A549 (cell line): ENCODE measurements around the gene SH3BP5. TPM values are rescaled to one million over a fixed set of nuclear protein-coding genes. Genes with fewer than 3 reads are reported as not detected.

Source experiments
- ATAC-seq, 2 experiments: fragments of 200-7000 bp in 1 of 2; fragments of >200 bp in 1 of 2; cut with Nextera tagmentation in 1 of 2; cut with Tn5 transposase in 1 of 2; 3 replicates each; pipeline versions ENCODE4 v1.8.0 to v1.9.1; 2018 to 2020; ENCODE audit warnings: mild to moderate bottlenecking in 1 of 2, moderate library complexity in 1 of 2
- CTCF ChIA-PET: fragments of 300-600 bp; sonication (Branson Sonifier 250); formaldehyde crosslinking; extraction: SDS; loops from one replicate; lab custom pipeline; 2021; ENCODE audit warnings: antibody characterized with exemption, inconsistent platforms; lab: Yijun Ruan, JAX
- POLR2A ChIA-PET: fragments of 350-600 bp; formaldehyde crosslinking; extraction: SDS; loops from one replicate; lab custom pipeline; 2021; ENCODE audit warnings: antibody characterized with exemption, inconsistent platforms; lab: Yijun Ruan, JAX
- DNase-seq, 2 experiments: peaks; one replicate each; pipeline versions ENCODE4 v3.0.0 to v3.0.0-alpha.2; 2011 to 2016; ENCODE audit warnings: low read depth in 1 of 2, low spot score in 1 of 2
- FAIRE-seq: peaks from 2 replicates; lab custom pipeline; 2011; peaks lifted over from hg19 to GRCh38; lab: Jason Lieb, UNC
- H3K27ac ChIP-seq, 2 experiments: fragments of >200 bp; sonication (Bioruptor Twin); formaldehyde crosslinking; 3 replicates each; pipeline ENCODE4 v1.5.1; 2016 to 2017
- H3K4me1 ChIP-seq: fragments of >200 bp; sonication (Bioruptor Twin); formaldehyde crosslinking; 3 replicates; pipeline ENCODE4 v1.6.1; 2016
- H3K4me2 ChIP-seq: fragments of >200 bp; sonication (Bioruptor Twin); formaldehyde crosslinking; 3 replicates; pipeline ENCODE4 v1.6.1; 2016
- H3K4me3 ChIP-seq: fragments of >200 bp; sonication (Bioruptor Twin); formaldehyde crosslinking; 3 replicates; pipeline ENCODE4 v1.5.1; 2016
- H3K9me3 ChIP-seq: fragments of >200 bp; sonication (Bioruptor Twin); formaldehyde crosslinking; 3 replicates; pipeline ENCODE4 v1.6.1; 2016
- BCL3 ChIP-seq: fragments of >200 bp; sonication (Bioruptor Twin); formaldehyde crosslinking; IDR thresholded peaks from 3 replicates; pipeline ENCODE4 v1.6.1; 2016
- CBX8 ChIP-seq: fragments of 200-600 bp; sonication (generic); IDR thresholded peaks from 2 replicates; pipeline ENCODE4 v1.6.1; 2016
- EHF ChIP-seq: fragments of 250-450 bp; sonication (Bioruptor Pico); IDR thresholded peaks from 2 replicates; pipeline ENCODE4 v1.5.0; 2020; ENCODE audit warnings: mild to moderate bottlenecking
- ESRRA ChIP-seq: fragments of 150-350 bp; IDR thresholded peaks from 2 replicates; pipeline ENCODE4 v1.6.1; 2014; ENCODE audit warnings: mild to moderate bottlenecking, low read length, borderline replicate concordance
- FOSB ChIP-seq: fragments of 250-450 bp; sonication (Bioruptor Pico); IDR thresholded peaks from 2 replicates; pipeline ENCODE4 v1.5.0; 2020; ENCODE audit warnings: mild to moderate bottlenecking, moderate library complexity
- FOSL2 ChIP-seq, 2 experiments: fragments of 450-650 bp in 1 of 2; fragments of >200 bp in 1 of 2; sonication (Bioruptor Twin) in 1 of 2; formaldehyde crosslinking; IDR thresholded peaks; 2 replicates each; pipeline versions ENCODE4 v1.5.0 to v1.6.1; 2016 to 2020; ENCODE audit warnings: mild to moderate bottlenecking in 1 of 2, moderate library complexity in 1 of 2
- HMGXB4 ChIP-seq: fragments of 250-450 bp; sonication (Bioruptor Pico); IDR thresholded peaks from 2 replicates; pipeline ENCODE4 v1.5.0; 2021; ENCODE audit warnings: mild to moderate bottlenecking, moderate library complexity, borderline replicate concordance
- HOXA7 ChIP-seq: fragments of 250-450 bp; sonication (Bioruptor Pico); IDR thresholded peaks from 2 replicates; pipeline ENCODE4 v1.5.0; 2020; ENCODE audit warnings: mild to moderate bottlenecking, moderate library complexity
- JUNB ChIP-seq: fragments of >200 bp; sonication (Bioruptor Twin); formaldehyde crosslinking; IDR thresholded peaks from 2 replicates; pipeline ENCODE4 v1.6.1; 2016
- KDM1A ChIP-seq: fragments of 200-600 bp; sonication (generic); IDR thresholded peaks from 2 replicates; pipeline ENCODE4 v1.6.1; 2016; ENCODE audit warnings: low read depth, mild to moderate bottlenecking
- KDM5A ChIP-seq: fragments of 200-600 bp; sonication (generic); IDR thresholded peaks from 2 replicates; pipeline ENCODE4 v1.6.1; 2016; ENCODE audit warnings: antibody characterized with exemption, mild to moderate bottlenecking
- MAFK ChIP-seq: fragments of 450-650 bp; IDR thresholded peaks from 2 replicates; pipeline ENCODE4 v1.6.1; 2014; ENCODE audit not compliant: partially characterized antibody
- MAZ ChIP-seq: fragments of 150-350 bp; IDR thresholded peaks from 2 replicates; pipeline ENCODE4 v1.6.1; 2014; ENCODE audit warnings: antibody characterized with exemption, low read depth, low read length, borderline replicate concordance
- MYC ChIP-seq: IDR thresholded peaks from 2 replicates; pipeline ENCODE4 v1.6.1; 2012; ENCODE audit warnings: mild to moderate bottlenecking, inconsistent platforms, low read length, improper control_type of control experiment, borderline replicate concordance
- NFE2L2 ChIP-seq: fragments of 150-350 bp; conservative IDR thresholded peaks from 2 replicates; pipeline ENCODE4 v1.6.1; 2014; ENCODE audit warnings: low read length
- PBX3 ChIP-seq: IDR thresholded peaks from 2 replicates; pipeline ENCODE4 v1.6.1; 2012
- RARB ChIP-seq: fragments of 250-450 bp; sonication (Bioruptor Pico); IDR thresholded peaks from 2 replicates; pipeline ENCODE4 v1.8.0; 2021; ENCODE audit warnings: mild to moderate bottlenecking, moderate library complexity
- REST ChIP-seq: fragments of 200-600 bp; sonication (generic); IDR thresholded peaks from 2 replicates; pipeline ENCODE4 v1.6.1; 2016; ENCODE audit warnings: antibody characterized with exemption, mild to moderate bottlenecking, moderate library complexity
- RNF2 ChIP-seq: fragments of 200-600 bp; sonication (generic); IDR thresholded peaks from 2 replicates; pipeline ENCODE4 v1.6.1; 2016; ENCODE audit warnings: low read depth, mild to moderate bottlenecking, antibody characterized with exemption, moderate library complexity, borderline replicate concordance
- SMC3 ChIP-seq: fragments of >200 bp; sonication (Bioruptor Twin); formaldehyde crosslinking; IDR thresholded peaks from 3 replicates; pipeline ENCODE4 v1.6.1; 2018; ENCODE audit warnings: inconsistent platforms
- SREBF2 ChIP-seq: fragments of 450-650 bp; IDR thresholded peaks from 2 replicates; pipeline ENCODE4 v1.6.1; 2014; ENCODE audit warnings: mild to moderate bottlenecking, moderate library complexity
- ZC3H11A ChIP-seq: fragments of 450-650 bp; IDR thresholded peaks from 2 replicates; pipeline ENCODE4 v1.6.1; 2014; ENCODE audit warnings: antibody characterized with exemption, mild to moderate bottlenecking
- ZFP36 ChIP-seq: fragments of 450-650 bp; IDR thresholded peaks from 2 replicates; pipeline ENCODE4 v1.6.1; 2014; ENCODE audit warnings: borderline replicate concordance; ENCODE audit not compliant: partially characterized antibody
- WGBS: methylation state at CpG from one replicate; pipeline ENCODE4 v1.1.6; 2017; ENCODE audit errors: missing lambda C conversion rate; 5-methylcytosine and 5-hydroxymethylcytosine counted together
- polyA plus RNA-seq, 4 experiments: library from polyadenylated mRNA; depleted of rRNA in 3 of 4; stranded (reverse); fragments of >200 nt; fragmentation: RNase III in 1 of 4; extraction: RNeasy Plus Mini Kit Qiagen cat#74134 plus additional on column Dnase treatment in 1 of 4; gene quantifications; 2 replicates in 3 of 4; 3 replicates in 1 of 4; pipeline ENCODE4 v1.2.3, GENCODE V29; 2011 to 2017

SH3BP5 gene
- polyA plus RNA-seq, 2 of the 4 experiments (the other 2 are of a cell fraction): 10.9 to 16.0 TPM

- ChIA-PET POLR2A (no interaction called here), CTCF (interaction anchor here (0.9 to 11.1 kb wide), 29 partner anchors 9 to 172 kb away, joined by 3 to 175 read pairs (median 12); partner anchors contain the start of gene SH3BP5)
- H3K4me2 ChIP-seq: no peak overlapping the region
Measured at GRCh38 chr3:15266510-15267376, 65.6 kb downstream of the SH3BP5 start.

GRCh38 chr3:15265655-15266509 is 66.5 kb downstream of the SH3BP5 start:
- CTCF ChIA-PET: interaction anchor here (0.6 to 11.1 kb wide), 12 partner anchors 9 to 140 kb away, joined by 3 to 175 read pairs (median 30); partner anchors contain the start of gene SH3BP5
- POLR2A ChIA-PET: no interaction called here
- TF ChIP-seq ESRRA (no peak), NFE2L2 (no peak), ZC3H11A (no peak), KDM1A (no peak), RARB (no peak), SMC3 (no peak), MAFK (no peak), EHF (CRISPR knock-in tag) (no peak), RNF2 (no peak), CBX8 (no peak), KDM5A (no peak), SREBF2 (no peak), HMGXB4 (CRISPR knock-in tag) (no peak), MAZ (no peak), BCL3 (no peak)

More at GRCh38 chr3:15266510-15267376, 65.6 kb downstream of the SH3BP5 start:
- WGBS: 81% methylated on average over 13 of the region's 13 CpGs
- peaks cover 21% of the 10 kb centered on the region for H3K4me1 ChIP-seq
- DNase-seq (no peak), ATAC-seq (no peak), FAIRE-seq (no peak)
- TF ChIP-seq FOSB (CRISPR knock-in tag) (no peak), FOSL2 (IDR thresholded peaks at IDR 0.05) (no peak), FOSL2 (CRISPR knock-in tag; IDR thresholded peaks at IDR 0.05) (no peak), PBX3 (no peak), KDM1A (no peak), JUNB (no peak), EHF (CRISPR knock-in tag) (no peak), HOXA7 (CRISPR knock-in tag) (no peak), ZFP36 (no peak), MYC (no peak), REST (no peak), ZC3H11A (no peak)
- no peak overlapping the region for H3K27ac ChIP-seq
- H3K9me3 ChIP-seq: no peaks in the 10 kb centered on the region
- no peak overlapping the region for H3K4me3 ChIP-seq

More at GRCh38 chr3:15265655-15266509, 66.5 kb downstream of the SH3BP5 start:
- Histone ChIP-seq H3K4me1 (peaks cover 21% of the 10 kb centered on the region), H3K9me3 (no peaks in the 10 kb centered on the region), H3K27ac (no peak overlapping the region), H3K4me2 (no peak overlapping the region), H3K4me3 (no peak overlapping the region)
- ATAC-seq: no peak
- FAIRE-seq: no peak
- no peak for DNase-seq
- 91% methylated on average over 19 of the region's 19 CpGs for WGBS
